ENCODE results near the gene RMC1.
A peak's percentile ranks its signal among the peaks of the same experiment; 100 is the strongest.
"Not testable (repeated sequence)": the region's sequence is repeated elsewhere in the genome, so short reads cannot be mapped to it uniquely, and the experiment has no call there.

The RMC1 gene

DNA sequence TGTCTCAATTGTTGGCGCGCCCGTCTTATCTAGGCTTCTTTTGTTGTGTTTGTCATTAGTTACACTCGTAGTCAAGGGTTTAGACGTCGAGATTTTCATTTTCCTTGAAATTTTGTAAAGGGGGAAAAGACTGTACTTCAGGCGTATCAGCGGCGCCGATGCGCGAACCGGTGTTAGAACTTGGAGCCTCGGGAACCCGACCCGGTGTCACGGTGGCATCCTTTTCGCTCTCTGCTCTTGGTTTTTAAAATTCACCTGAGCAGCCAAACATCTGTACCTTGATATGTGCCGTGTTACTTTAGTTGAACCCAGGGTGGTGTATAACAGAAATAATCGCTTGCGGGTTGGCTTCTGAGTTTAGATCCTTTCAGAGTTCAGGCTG, 643 bp downstream of the RMC1 start:
- H3K27me3 ChIP-seq (ENCODE audit: insufficient read depth, poor library complexity, severe bottlenecking) = no peaks in the 10 kb centered on the region
- no peak for DNase-seq (ENCODE audit: low read depth in 1 of 2, low spot score in 1 of 2)
- H3K4me3 ChIP-seq (replicated peaks; ENCODE audit: insufficient read depth, low read length) = peak overlapping the region; percentile 87
- no peak for TF ChIP-seq SPI1 (IDR thresholded peaks at IDR 0.05; ENCODE audit: borderline replicate concordance, low read depth)
- no peak for TF ChIP-seq GABPA (IDR thresholded peaks at IDR 0.05; ENCODE audit: low read depth)
- TF ChIP-seq POLR2AphosphoS5 (IDR thresholded peaks at IDR 0.05; ENCODE audit: low read depth) = no peak
- TF ChIP-seq, protein P1, sequence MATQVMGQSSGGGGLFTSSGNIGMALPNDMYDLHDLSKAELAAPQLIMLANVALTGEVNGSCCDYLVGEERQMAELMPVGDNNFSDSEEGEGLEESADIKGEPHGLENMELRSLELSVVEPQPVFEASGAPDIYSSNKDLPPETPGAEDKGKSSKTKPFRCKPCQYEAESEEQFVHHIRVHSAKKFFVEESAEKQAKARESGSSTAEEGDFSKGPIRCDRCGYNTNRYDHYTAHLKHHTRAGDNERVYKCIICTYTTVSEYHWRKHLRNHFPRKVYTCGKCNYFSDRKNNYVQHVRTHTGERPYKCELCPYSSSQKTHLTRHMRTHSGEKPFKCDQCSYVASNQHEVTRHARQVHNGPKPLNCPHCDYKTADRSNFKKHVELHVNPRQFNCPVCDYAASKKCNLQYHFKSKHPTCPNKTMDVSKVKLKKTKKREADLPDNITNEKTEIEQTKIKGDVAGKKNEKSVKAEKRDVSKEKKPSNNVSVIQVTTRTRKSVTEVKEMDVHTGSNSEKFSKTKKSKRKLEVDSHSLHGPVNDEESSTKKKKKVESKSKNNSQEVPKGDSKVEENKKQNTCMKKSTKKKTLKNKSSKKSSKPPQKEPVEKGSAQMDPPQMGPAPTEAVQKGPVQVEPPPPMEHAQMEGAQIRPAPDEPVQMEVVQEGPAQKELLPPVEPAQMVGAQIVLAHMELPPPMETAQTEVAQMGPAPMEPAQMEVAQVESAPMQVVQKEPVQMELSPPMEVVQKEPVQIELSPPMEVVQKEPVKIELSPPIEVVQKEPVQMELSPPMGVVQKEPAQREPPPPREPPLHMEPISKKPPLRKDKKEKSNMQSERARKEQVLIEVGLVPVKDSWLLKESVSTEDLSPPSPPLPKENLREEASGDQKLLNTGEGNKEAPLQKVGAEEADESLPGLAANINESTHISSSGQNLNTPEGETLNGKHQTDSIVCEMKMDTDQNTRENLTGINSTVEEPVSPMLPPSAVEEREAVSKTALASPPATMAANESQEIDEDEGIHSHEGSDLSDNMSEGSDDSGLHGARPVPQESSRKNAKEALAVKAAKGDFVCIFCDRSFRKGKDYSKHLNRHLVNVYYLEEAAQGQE (IDR thresholded peaks at IDR 0.05; ENCODE audit: insufficient replicate concordance, low read depth) = no peak
- TF ChIP-seq, protein P2, sequence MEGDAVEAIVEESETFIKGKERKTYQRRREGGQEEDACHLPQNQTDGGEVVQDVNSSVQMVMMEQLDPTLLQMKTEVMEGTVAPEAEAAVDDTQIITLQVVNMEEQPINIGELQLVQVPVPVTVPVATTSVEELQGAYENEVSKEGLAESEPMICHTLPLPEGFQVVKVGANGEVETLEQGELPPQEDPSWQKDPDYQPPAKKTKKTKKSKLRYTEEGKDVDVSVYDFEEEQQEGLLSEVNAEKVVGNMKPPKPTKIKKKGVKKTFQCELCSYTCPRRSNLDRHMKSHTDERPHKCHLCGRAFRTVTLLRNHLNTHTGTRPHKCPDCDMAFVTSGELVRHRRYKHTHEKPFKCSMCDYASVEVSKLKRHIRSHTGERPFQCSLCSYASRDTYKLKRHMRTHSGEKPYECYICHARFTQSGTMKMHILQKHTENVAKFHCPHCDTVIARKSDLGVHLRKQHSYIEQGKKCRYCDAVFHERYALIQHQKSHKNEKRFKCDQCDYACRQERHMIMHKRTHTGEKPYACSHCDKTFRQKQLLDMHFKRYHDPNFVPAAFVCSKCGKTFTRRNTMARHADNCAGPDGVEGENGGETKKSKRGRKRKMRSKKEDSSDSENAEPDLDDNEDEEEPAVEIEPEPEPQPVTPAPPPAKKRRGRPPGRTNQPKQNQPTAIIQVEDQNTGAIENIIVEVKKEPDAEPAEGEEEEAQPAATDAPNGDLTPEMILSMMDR (IDR thresholded peaks at IDR 0.05; ENCODE audit: insufficient read depth, low read length) = no peak
- H3K27ac ChIP-seq (replicated peaks) = peak overlapping the region; percentile 43

DNA sequence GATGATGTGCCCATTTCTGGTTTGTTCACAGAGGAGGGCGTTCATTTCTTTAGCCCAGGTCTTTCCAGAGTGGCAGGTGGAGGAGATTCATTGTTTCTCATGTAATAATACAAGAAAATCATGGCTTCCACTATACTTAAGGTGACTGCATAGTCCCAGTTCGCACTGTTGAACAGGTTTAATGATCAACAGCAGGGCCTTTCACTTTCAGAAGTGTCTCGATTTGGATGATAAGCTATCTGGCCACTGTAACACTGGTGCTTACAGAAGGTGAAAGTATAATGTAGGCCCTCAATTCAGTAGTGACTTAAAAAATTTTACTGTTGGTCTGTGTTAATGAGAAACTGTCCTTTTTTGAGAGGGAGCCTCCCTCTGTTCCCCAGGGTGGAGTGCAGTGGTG, 1.4 kb downstream of the RMC1 start:
- TF ChIP-seq, protein P2 (IDR thresholded peaks at IDR 0.05; ENCODE audit: insufficient read depth, low read length) = no peak
- TF ChIP-seq SPI1 (IDR thresholded peaks at IDR 0.05; ENCODE audit: borderline replicate concordance, low read depth) (no peak), GABPA (IDR thresholded peaks at IDR 0.05; ENCODE audit: low read depth) (no peak), POLR2AphosphoS5 (IDR thresholded peaks at IDR 0.05; ENCODE audit: low read depth) (no peak)
- TF ChIP-seq, protein P1 (IDR thresholded peaks at IDR 0.05; ENCODE audit: insufficient replicate concordance, low read depth) = no peak
- H3K4me3 ChIP-seq (replicated peaks; ENCODE audit: insufficient read depth, low read length) = no peak overlapping the region

GRCh38 chr18:23506393-23506792, 3.1 kb downstream of the RMC1 start:
- H3K27me3 ChIP-seq (ENCODE audit: insufficient read depth, poor library complexity, severe bottlenecking) = no peaks in the 10 kb centered on the region
- H3K27ac ChIP-seq (replicated peaks) = no peak overlapping the region
- DNase-seq (ENCODE audit: low read depth in 1 of 2, low spot score in 1 of 2) = no peak
- H3K4me3 ChIP-seq (replicated peaks; ENCODE audit: insufficient read depth, low read length) = no peak overlapping the region
- no peak for TF ChIP-seq POLR2AphosphoS5 (IDR thresholded peaks at IDR 0.05; ENCODE audit: low read depth)
- TF ChIP-seq, protein P2 (IDR thresholded peaks at IDR 0.05; ENCODE audit: insufficient read depth, low read length) = no peak
- no peak for TF ChIP-seq GABPA (IDR thresholded peaks at IDR 0.05; ENCODE audit: low read depth)
- TF ChIP-seq, protein P1 (IDR thresholded peaks at IDR 0.05; ENCODE audit: insufficient replicate concordance, low read depth) = no peak
- TF ChIP-seq SPI1 (IDR thresholded peaks at IDR 0.05; ENCODE audit: borderline replicate concordance, low read depth) = no peak

More for the DNA sequence above, 1.4 kb downstream of the RMC1 start:
- no peaks in the 10 kb centered on the region for H3K27me3 ChIP-seq (ENCODE audit: insufficient read depth, poor library complexity, severe bottlenecking)
- no peak overlapping the region for H3K27ac ChIP-seq (replicated peaks)
- no peak for DNase-seq (ENCODE audit: low read depth in 1 of 2, low spot score in 1 of 2)

- not testable (repeated sequence) for H3K27ac ChIP-seq (replicated peaks); DNase-seq (ENCODE audit: low read depth in 1 of 2, low spot score in 1 of 2); H3K4me3 ChIP-seq (replicated peaks; ENCODE audit: insufficient read depth, low read length); H3K27me3 ChIP-seq (ENCODE audit: insufficient read depth, poor library complexity, severe bottlenecking)
These were observed 7.6 kb downstream of the RMC1 start for GRCh38 chr18:23510923-23511322.

GRCh38 chr18:23512216-23512615, 8.9 kb downstream of the RMC1 start:
- not testable (repeated sequence) for H3K27me3 ChIP-seq (ENCODE audit: insufficient read depth, poor library complexity, severe bottlenecking); H3K27ac ChIP-seq (replicated peaks); DNase-seq (ENCODE audit: low read depth in 1 of 2, low spot score in 1 of 2); H3K4me3 ChIP-seq (replicated peaks; ENCODE audit: insufficient read depth, low read length)
